Panc1 (cell line): ENCODE data around the gene EBF4. TPM values are rescaled to one million over a fixed set of nuclear protein-coding genes. Genes with fewer than 3 reads are reported as not detected.

Source experiments
- ATAC-seq: fragments of 200-7000 bp; cut with Tn5 transposase; 2 replicates; pipeline ENCODE4 v1.9.1; 2020; ENCODE audit warnings: mild to moderate bottlenecking, moderate library complexity
- BruUV-seq: library from RNA; stranded (reverse); fragments of 400-500 nt; replicated peaks from 2 replicates; lab custom pipeline; 2021; lab: Mats Ljungman, UMichigan
- CTCF ChIA-PET: fragments of 300-600 bp; sonication (Branson Sonifier 250); formaldehyde crosslinking; loops from one replicate; lab custom pipeline; 2022; ENCODE audit warnings: antibody characterized with exemption; lab: Charles Lee
- POLR2A ChIA-PET: fragments of 300-600 bp; sonication (Branson Sonifier 250); formaldehyde crosslinking; loops from one replicate; lab custom pipeline; 2022; ENCODE audit warnings: antibody characterized with exemption; lab: Charles Lee
- DNase-seq: peaks from one replicate; pipeline ENCODE4 v3.0.0-alpha.2; 2010; ENCODE audit warnings: low read depth, low spot score
- H3K27ac ChIP-seq: 2 replicates; pipeline ENCODE4 v1.5.1; 2011; ENCODE audit warnings: mild to moderate bottlenecking, low read length, inconsistent platforms
- H3K27me3 ChIP-seq: fragments of 200-500 bp; sonication (Bioruptor generic); 2 replicates; pipeline ENCODE4 v1.6.0; 2014; ENCODE audit warnings: low read length, inconsistent platforms; ENCODE audit not compliant: control insufficient read depth, insufficient read depth
- H3K36me3 ChIP-seq: fragments of 200-500 bp; sonication (Bioruptor generic); 2 replicates; pipeline ENCODE4 v1.5.1; 2014; ENCODE audit warnings: inconsistent platforms, mild to moderate bottlenecking, low read length, moderate library complexity; ENCODE audit not compliant: control insufficient read depth, insufficient read depth
- H3K4me1 ChIP-seq: 2 replicates; pipeline ENCODE4 v1.5.1; 2011; ENCODE audit warnings: inconsistent platforms, mild to moderate bottlenecking, low read length, moderate library complexity; ENCODE audit not compliant: control insufficient read depth, insufficient read depth
- H3K4me3 ChIP-seq, 2 experiments: 2 replicates each; pipeline ENCODE4 v1.5.1; 2011 to 2012; ENCODE audit warnings: low read depth in 2 of 2, low read length in 2 of 2, mild to moderate bottlenecking in 2 of 2, inconsistent platforms in 1 of 2, moderate library complexity in 1 of 2
- H3K9me3 ChIP-seq: fragments of 200-500 bp; sonication (Bioruptor generic); 2 replicates; pipeline ENCODE4 v1.5.1; 2014; ENCODE audit warnings: low read depth, mild to moderate bottlenecking, inconsistent platforms, low read length, moderate library complexity; ENCODE audit not compliant: control insufficient read depth, insufficient read depth
- POLR2AphosphoS5 ChIP-seq: IDR thresholded peaks from 2 replicates; pipeline ENCODE4 v1.6.1; 2012; ENCODE audit warnings: mild to moderate bottlenecking, low read depth, low read length, moderate library complexity
- REST ChIP-seq, 2 experiments: IDR thresholded peaks; 2 replicates each; pipeline ENCODE4 v1.6.1; 2011 to 2012; ENCODE audit warnings: low read depth in 2 of 2, control low read depth in 1 of 2, low read length in 1 of 2, mild to moderate bottlenecking in 1 of 2, moderate library complexity in 1 of 2; ENCODE audit not compliant: insufficient read depth in 1 of 2
- SIN3A ChIP-seq: IDR thresholded peaks from 2 replicates; pipeline ENCODE4 v1.6.1; 2012; ENCODE audit warnings: low read depth, mild to moderate bottlenecking, low read length, moderate library complexity, borderline replicate concordance; ENCODE audit not compliant: insufficient read depth
- TCF7L2 ChIP-seq: IDR thresholded peaks from 2 replicates; pipeline ENCODE4 v1.6.1; 2011; ENCODE audit warnings: mild to moderate bottlenecking, low read depth, low read length, inconsistent platforms
- in situ Hi-C: cut with HindIII; loops from 2 replicates; pipeline ENCODE4 v1.10.0; 2016; ENCODE audit warnings: low sequenced_read_pairs, low pct_unique_long_range_greater_than_20kb
- intact Hi-C: fragments of 100-400 bp; cut with micrococcal nuclease; formaldehyde crosslinking; loops from one replicate; pipeline ENCODE4 v1.10.0; 2022; ENCODE audit not compliant: unreplicated experiment
- total RNA-seq: library from RNA; stranded (reverse); gene quantifications from one replicate; pipeline ENCODE4 v1.2.1, GENCODE V29; 2021; ENCODE audit not compliant: unreplicated experiment
- TF ChIP-seq, protein P1 (sequence below): fragments of 450-650 bp; IDR thresholded peaks from 2 replicates; pipeline ENCODE4 v1.5.1; 2017; ENCODE audit warnings: mild to moderate bottlenecking

EBF4 gene
- total RNA-seq, 1 experiment from 2014 or later: 6.8 TPM

DNA sequence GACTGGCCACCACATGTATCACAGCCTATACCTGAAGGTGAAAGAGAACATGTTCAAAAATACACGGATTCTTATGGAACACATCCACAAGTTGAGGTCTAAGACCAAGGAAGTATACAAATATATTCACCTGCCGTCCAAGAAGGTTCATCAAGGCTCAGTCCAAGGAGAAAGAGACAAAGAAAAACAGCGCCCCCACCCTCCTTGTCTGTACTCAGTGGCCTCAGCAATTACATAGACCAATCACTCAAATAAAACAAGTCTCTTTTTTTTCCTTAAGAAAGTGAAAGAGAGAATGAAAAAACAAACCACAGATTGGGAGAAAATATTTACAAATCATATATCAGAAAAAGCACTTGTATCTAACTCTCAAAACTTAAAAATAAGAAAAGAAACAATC, 88.4 kb downstream of the EBF4 start:
- DNase-seq (no peak), ATAC-seq (no peak)
- no peaks in the 10 kb centered on the region for H3K4me1 ChIP-seq
- peaks cover 4% of the 10 kb centered on the region; the same call in 1 of the 2 replicates for H3K27me3 ChIP-seq
- no peaks in the 10 kb centered on the region for H3K9me3 ChIP-seq
- intact Hi-C loops: no loop called here
- ChIA-PET POLR2A (no interaction called here), CTCF (no interaction called here)
- no peaks in the 10 kb centered on the region for H3K36me3 ChIP-seq
- TF ChIP-seq POLR2AphosphoS5: no peak
- TF ChIP-seq, protein P1, sequence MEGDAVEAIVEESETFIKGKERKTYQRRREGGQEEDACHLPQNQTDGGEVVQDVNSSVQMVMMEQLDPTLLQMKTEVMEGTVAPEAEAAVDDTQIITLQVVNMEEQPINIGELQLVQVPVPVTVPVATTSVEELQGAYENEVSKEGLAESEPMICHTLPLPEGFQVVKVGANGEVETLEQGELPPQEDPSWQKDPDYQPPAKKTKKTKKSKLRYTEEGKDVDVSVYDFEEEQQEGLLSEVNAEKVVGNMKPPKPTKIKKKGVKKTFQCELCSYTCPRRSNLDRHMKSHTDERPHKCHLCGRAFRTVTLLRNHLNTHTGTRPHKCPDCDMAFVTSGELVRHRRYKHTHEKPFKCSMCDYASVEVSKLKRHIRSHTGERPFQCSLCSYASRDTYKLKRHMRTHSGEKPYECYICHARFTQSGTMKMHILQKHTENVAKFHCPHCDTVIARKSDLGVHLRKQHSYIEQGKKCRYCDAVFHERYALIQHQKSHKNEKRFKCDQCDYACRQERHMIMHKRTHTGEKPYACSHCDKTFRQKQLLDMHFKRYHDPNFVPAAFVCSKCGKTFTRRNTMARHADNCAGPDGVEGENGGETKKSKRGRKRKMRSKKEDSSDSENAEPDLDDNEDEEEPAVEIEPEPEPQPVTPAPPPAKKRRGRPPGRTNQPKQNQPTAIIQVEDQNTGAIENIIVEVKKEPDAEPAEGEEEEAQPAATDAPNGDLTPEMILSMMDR: no peak
- TF ChIP-seq TCF7L2: no peak
- no peak for TF ChIP-seq SIN3A
- no peak for TF ChIP-seq REST (IDR thresholded peaks at IDR 0.05; ENCODE audit: insufficient read depth in 1 of 2, low read depth in 2 of 2, low read length in 1 of 2)
- no peak overlapping the region for H3K27ac ChIP-seq
- no peak overlapping the region for H3K4me3 ChIP-seq
- BruUV-seq: no TSS peak
- in situ Hi-C loops: no loop called here

- Histone ChIP-seq H3K4me3 (no peak overlapping the region), H3K36me3 (no peaks in the 10 kb centered on the region), H3K27me3 (peaks cover 4% of the 10 kb centered on the region; the same call in 1 of the 2 replicates), H3K27ac (no peak overlapping the region), H3K4me1 (no peaks in the 10 kb centered on the region), H3K9me3 (no peaks in the 10 kb centered on the region)
- no TSS peak for BruUV-seq
- ChIA-PET POLR2A (no interaction called here), CTCF (no interaction called here)
- DNase-seq: no peak
- intact Hi-C loops (no loop called here), in situ Hi-C loops (no loop called here)
- ATAC-seq: no peak
- no peak for TF ChIP-seq SIN3A
- no peak for TF ChIP-seq REST (IDR thresholded peaks at IDR 0.05; ENCODE audit: insufficient read depth in 1 of 2, low read depth in 2 of 2, low read length in 1 of 2)
- no peak for TF ChIP-seq POLR2AphosphoS5
- no peak for TF ChIP-seq TCF7L2
- TF ChIP-seq, protein P1: no peak
Observed at GRCh38 chr20:2783908-2784566, 91.5 kb downstream of the EBF4 start.
